Gastrocnemius medialis (tissue), 4 donors: ENCODE measurements around the gene IL6ST.

Experiments used
- CTCF ChIP-seq, 5 experiments: fragments of 450-650 bp in 3 of 5; fragments of 200-600 bp in 2 of 5; sonication (generic) in 2 of 5; IDR thresholded peaks in 4 of 5; conservative IDR thresholded peaks in 1 of 5; 1 replicate in 4 of 5; 2 replicates in 1 of 5; pipeline ENCODE4 v1.5.1; 2016 to 2019; ENCODE audit warnings: antibody characterized with exemption in 5 of 5, mild to moderate bottlenecking in 3 of 5, moderate library complexity in 3 of 5
- POLR2A ChIP-seq, 2 donors: fragments of 450-650 bp; IDR thresholded peaks; one replicate each; pipeline ENCODE4 v1.6.1; 2017; ENCODE audit warnings: antibody characterized with exemption in 2 of 2, mild to moderate bottlenecking in 2 of 2, moderate library complexity in 2 of 2

- TF ChIP-seq CTCF (IDR thresholded peaks at IDR 0.05 in 4 of 5, conservative IDR thresholded peaks at IDR 0.05 in 1 of 5) = no peak
- no peak for TF ChIP-seq POLR2A (IDR thresholded peaks at IDR 0.05)
Measured at GRCh38 chr5:56002303-56002702, 7.5 kb upstream of the IL6ST start.
